GM12891 (cell line): Measurements from ENCODE around the gene PRKN.

Experiments
- DNase-seq: peaks from one replicate; pipeline ENCODE4 v3.0.0; 2011; ENCODE audit warnings: low spot score; ENCODE audit not compliant: insufficient read length
- FAIRE-seq: peaks from 2 replicates; lab custom pipeline; 2011; peaks lifted over from hg19 to GRCh38; lab: Jason Lieb, UNC
- PAX5 ChIP-seq: IDR thresholded peaks from 2 replicates; pipeline ENCODE4 v1.6.1; 2011; ENCODE audit warnings: low read length, moderate library complexity, mild to moderate bottlenecking; ENCODE audit not compliant: insufficient read depth, severe bottlenecking
- POLR2A ChIP-seq: IDR thresholded peaks from 2 replicates; pipeline ENCODE4 v1.6.1; 2011; ENCODE audit warnings: low read depth, low read length, control low read depth
- POLR2AphosphoS5 ChIP-seq: IDR thresholded peaks from 2 replicates; pipeline ENCODE4 v1.6.1; 2011; ENCODE audit warnings: low read depth, low read length, control low read depth
- POU2F2 ChIP-seq: IDR thresholded peaks from 2 replicates; pipeline ENCODE4 v1.6.1; 2011; ENCODE audit warnings: low read depth, mild to moderate bottlenecking, control low read depth, low read length, moderate library complexity
- SPI1 ChIP-seq: IDR thresholded peaks from 2 replicates; pipeline ENCODE4 v1.6.1; 2011; ENCODE audit warnings: low read depth, low read length, control low read depth
- TAF1 ChIP-seq: IDR thresholded peaks from 2 replicates; pipeline ENCODE4 v1.6.1; 2011; ENCODE audit warnings: low read depth, low read length, control low read depth

PRKN gene

DNA sequence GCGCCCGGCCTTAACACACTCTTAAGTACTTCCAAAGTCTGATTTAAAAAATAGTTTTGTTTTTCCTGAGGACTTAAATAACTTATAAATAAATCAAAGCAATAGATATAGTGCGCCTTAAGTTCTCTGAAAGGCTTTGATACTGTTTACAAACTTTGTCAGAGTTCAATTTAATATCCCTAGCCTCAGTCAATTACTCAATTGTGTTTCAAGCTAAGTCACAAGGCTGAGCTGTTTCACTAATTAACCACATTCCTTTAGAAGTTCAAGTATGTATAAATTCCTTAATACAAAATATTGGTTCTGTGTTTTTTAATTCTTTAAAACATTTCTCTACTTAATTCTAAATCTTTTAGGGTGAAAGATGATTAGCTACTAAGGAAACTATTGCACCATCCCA, 1275.3 kb downstream of the PRKN start:
- TF ChIP-seq POLR2A (no peak), TAF1 (no peak), SPI1 (no peak), PAX5 (no peak), POU2F2 (no peak), POLR2AphosphoS5 (no peak)
- FAIRE-seq (no peak), DNase-seq (no peak)

DNA sequence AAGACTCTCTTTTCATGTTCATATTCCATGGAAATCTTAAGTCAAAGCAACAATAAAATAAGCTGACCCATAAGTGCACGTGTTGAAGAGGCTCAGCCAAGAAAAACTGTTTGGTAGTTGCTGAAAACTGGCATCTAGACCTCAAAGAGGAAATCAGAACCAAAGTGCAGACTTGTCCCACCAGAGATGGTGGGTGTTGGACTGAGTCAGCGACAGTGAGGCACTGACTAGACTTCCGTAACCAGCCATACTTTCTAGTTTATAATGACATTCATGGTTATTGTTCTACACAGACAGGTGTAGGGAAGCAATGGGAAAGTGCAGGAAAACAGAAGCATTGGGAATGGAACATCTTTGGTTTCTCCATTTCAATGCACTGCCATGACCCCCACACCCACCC, 1278.0 kb downstream of the PRKN start:
- FAIRE-seq = no peak
- DNase-seq = no peak
- no peak for TF ChIP-seq POU2F2
- TF ChIP-seq POLR2A = no peak
- TF ChIP-seq PAX5 = no peak
- TF ChIP-seq POLR2AphosphoS5 = no peak
- no peak for TF ChIP-seq SPI1
- TF ChIP-seq TAF1 = no peak

GRCh38 chr6:161446949-161447348, 1280.6 kb downstream of the PRKN start:
- FAIRE-seq = no peak
- TF ChIP-seq POU2F2 = no peak
- no peak for TF ChIP-seq POLR2A
- no peak for TF ChIP-seq SPI1
- no peak for TF ChIP-seq PAX5
- no peak for TF ChIP-seq POLR2AphosphoS5
- TF ChIP-seq TAF1 = no peak

GRCh38 chr6:161446296-161446925, 1281.2 kb downstream of the PRKN start:
- DNase-seq = no peak
- TF ChIP-seq SPI1 (no peak), PAX5 (no peak), POU2F2 (no peak), POLR2AphosphoS5 (no peak), POLR2A (no peak), TAF1 (no peak)
- FAIRE-seq = no peak

More at GRCh38 chr6:161446949-161447348, 1280.6 kb downstream of the PRKN start:
- DNase-seq = no peak

- no peak for FAIRE-seq
- TF ChIP-seq TAF1 = no peak
- TF ChIP-seq POU2F2 = no peak
- no peak for TF ChIP-seq SPI1
- TF ChIP-seq PAX5 = no peak
- TF ChIP-seq POLR2AphosphoS5 = no peak
- TF ChIP-seq POLR2A = no peak
- no peak for DNase-seq
Observed at GRCh38 chr6:161445021-161445799, 1282.4 kb downstream of the PRKN start.

GRCh38 chr6:161444464-161444863, 1283.1 kb downstream of the PRKN start:
- no peak for DNase-seq
- no peak for TF ChIP-seq POLR2A
- no peak for TF ChIP-seq POLR2AphosphoS5
- no peak for TF ChIP-seq POU2F2
- no peak for TF ChIP-seq SPI1
- no peak for TF ChIP-seq TAF1
- no peak for TF ChIP-seq PAX5
- FAIRE-seq = no peak

- DNase-seq (no peak), FAIRE-seq (no peak)
Observed at GRCh38 chr6:161443848-161444247, 1283.7 kb downstream of the PRKN start.

GRCh38 chr6:161442420-161442819, 1285.1 kb downstream of the PRKN start:
- no peak for DNase-seq
- no peak for FAIRE-seq
- TF ChIP-seq PAX5 (no peak), POLR2AphosphoS5 (no peak), POLR2A (no peak)

More at GRCh38 chr6:161443848-161444247, 1283.7 kb downstream of the PRKN start:
- TF ChIP-seq POLR2A = no peak
- no peak for TF ChIP-seq TAF1
- TF ChIP-seq PAX5 = no peak
- TF ChIP-seq POLR2AphosphoS5 = no peak
- TF ChIP-seq SPI1 = no peak
- TF ChIP-seq POU2F2 = no peak

DNA sequence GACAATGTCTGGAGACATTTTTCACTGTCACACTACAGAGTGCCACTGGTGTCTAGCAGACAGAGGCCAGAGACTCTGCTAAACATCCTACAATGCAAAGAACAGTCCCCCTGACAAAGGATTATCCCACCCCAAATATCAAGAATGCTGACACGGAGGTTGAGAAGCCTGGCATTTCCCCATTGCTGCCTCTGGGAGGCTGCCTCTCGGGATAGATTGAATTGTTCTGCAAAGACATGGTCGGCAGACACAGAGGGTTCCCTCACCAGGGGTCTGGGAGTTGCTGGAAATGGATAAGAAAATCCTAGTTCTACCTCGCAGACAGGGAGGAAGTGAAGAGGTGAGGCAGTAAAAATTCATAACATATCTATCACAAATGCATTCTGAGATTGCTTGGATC, 1287.3 kb downstream of the PRKN start:
- FAIRE-seq (no peak), DNase-seq (no peak)
- TF ChIP-seq POLR2AphosphoS5 = no peak
- TF ChIP-seq POLR2A = no peak
- no peak for TF ChIP-seq SPI1
- no peak for TF ChIP-seq POU2F2
- no peak for TF ChIP-seq TAF1
- no peak for TF ChIP-seq PAX5

DNA sequence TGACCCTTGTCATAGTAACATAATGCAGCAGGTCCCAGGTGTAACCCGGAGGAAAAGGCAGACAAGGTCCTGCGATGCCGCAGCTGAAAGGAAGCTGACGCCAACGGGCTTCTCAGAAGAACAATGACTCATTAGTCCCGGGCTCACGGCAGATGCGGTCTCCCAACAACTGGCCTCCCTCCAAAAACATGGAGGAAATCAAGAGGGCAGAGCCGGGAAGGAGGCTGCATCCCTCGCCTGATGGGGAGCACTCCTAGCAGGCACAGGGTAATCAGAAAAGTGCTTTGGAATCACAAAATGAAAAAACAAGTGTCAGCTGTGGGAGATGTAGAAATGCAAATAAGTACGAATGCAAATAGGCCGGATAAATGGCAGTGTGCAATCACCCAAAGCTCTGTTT, 1288.5 kb downstream of the PRKN start:
- FAIRE-seq (no peak), DNase-seq (no peak)
- TF ChIP-seq TAF1 (no peak), POLR2AphosphoS5 (no peak), POU2F2 (no peak), PAX5 (no peak), SPI1 (no peak), POLR2A (no peak)
